HCT116 (cell line): ENCODE measurements around the gene PPFIA2. TPM values are rescaled to one million over a fixed set of nuclear protein-coding genes. Genes with fewer than 3 reads are reported as not detected.

ENCODE experiments used
- ATAC-seq: fragments of 200-7000 bp; cut with Tn5 transposase; 2 replicates; pipeline ENCODE4 v1.9.1; 2020; ENCODE audit warnings: mild to moderate bottlenecking, moderate library complexity
- BruUV-seq: library from RNA; stranded (reverse); fragments of 400-500 nt; replicated peaks from 2 replicates; lab custom pipeline; 2021; lab: Mats Ljungman, UMichigan
- CTCF ChIA-PET: fragments of 300-600 bp; sonication (Branson Sonifier 250); formaldehyde crosslinking; loops from one replicate; lab custom pipeline; 2021; ENCODE audit warnings: antibody characterized with exemption; lab: Charles Lee
- POLR2A ChIA-PET: fragments of 300-600, 350-600 bp; sonication (Branson Sonifier 250); formaldehyde crosslinking; loops from one replicate; lab custom pipeline; 2021; ENCODE audit warnings: antibody characterized with exemption; lab: Charles Lee
- RAD21 ChIA-PET, 2 experiments: fragments of 300-600 bp; sonication (Branson Sonifier 250); formaldehyde crosslinking; loops; one replicate each; lab custom pipeline; 2023; ENCODE audit warnings: low total read pairs in 2 of 2; ENCODE audit not compliant: uncharacterized antibody in 2 of 2, unreplicated experiment in 2 of 2, low non-redundant PET in 1 of 2; lab: Charles Lee
- DNase-seq: peaks from one replicate; pipeline ENCODE4 v3.0.0-alpha.2; 2010; ENCODE audit warnings: low read depth, low spot score
- H2AFZ ChIP-seq: fragments of 200-600 bp; shearing (Covaris generic), sonication (generic); 2 replicates; pipeline ENCODE4 v1.6.1; 2017; ENCODE audit warnings: low read depth, mixed run types, mixed read lengths, antibody characterized with exemption, low read length; ENCODE audit not compliant: poor library complexity, severe bottlenecking
- H3K27ac ChIP-seq: 2 replicates; pipeline ENCODE4 v1.5.1; 2012; ENCODE audit warnings: low read depth, low read length
- H3K27me3 ChIP-seq: fragments of 200-600 bp; sonication (generic); 2 replicates; pipeline ENCODE4 v1.6.1; 2016; ENCODE audit warnings: mixed run types, low read length, mixed read lengths; ENCODE audit not compliant: insufficient read depth
- H3K36me3 ChIP-seq, 2 experiments: fragments of 200-500 bp in 1 of 2; fragments of 200-600 bp in 1 of 2; sonication (Bioruptor generic) in 1 of 2; sonication (generic) in 1 of 2; 2 replicates each; pipeline versions ENCODE4 v1.5.1 to v1.6.1; 2014 to 2016; ENCODE audit warnings: low read length in 2 of 2, inconsistent platforms in 1 of 2, mixed read lengths in 1 of 2, mixed run types in 1 of 2; ENCODE audit not compliant: insufficient read depth in 2 of 2, control insufficient read depth in 1 of 2
- H3K4me1 ChIP-seq, 2 experiments: fragments of 200-600 bp in 1 of 2; sonication (generic) in 1 of 2; 2 replicates each; pipeline versions ENCODE4 v1.5.1 to v1.6.1; 2012 to 2017; ENCODE audit warnings: low read length in 2 of 2, inconsistent platforms in 1 of 2, mild to moderate bottlenecking in 1 of 2, mixed read lengths in 1 of 2, mixed run types in 1 of 2, moderate library complexity in 1 of 2; ENCODE audit not compliant: insufficient read depth in 2 of 2, control insufficient read depth in 1 of 2
- H3K4me2 ChIP-seq: fragments of 200-600 bp; sonication (generic); 2 replicates; pipeline ENCODE4 v1.6.1; 2017; ENCODE audit warnings: mixed run types, low read length, mixed read lengths
- H3K4me3 ChIP-seq, 2 experiments: fragments of 200-600 bp in 1 of 2; sonication (generic) in 1 of 2; replicated peaks in 1 of 2; 2 replicates each; pipeline ENCODE4 v1.5.1; 2011 to 2016; ENCODE audit warnings: low read length in 2 of 2, control low read depth in 1 of 2, low read depth in 1 of 2, mild to moderate bottlenecking in 1 of 2, mixed read lengths in 1 of 2, mixed run types in 1 of 2
- H3K79me2 ChIP-seq: fragments of 200-600 bp; sonication (generic); 2 replicates; pipeline ENCODE4 v1.6.1; 2017; ENCODE audit warnings: mild to moderate bottlenecking, mixed run types, low read length, moderate library complexity, mixed read lengths; ENCODE audit not compliant: insufficient read depth
- H3K9ac ChIP-seq: fragments of 200-600 bp; sonication (generic); 2 replicates; pipeline ENCODE4 v1.6.1; 2016; ENCODE audit warnings: low read length, mixed read lengths
- H3K9me2 ChIP-seq: fragments of 200-600 bp; sonication (generic), shearing (Covaris generic); 2 replicates; pipeline ENCODE4 v1.6.1; 2017; ENCODE audit warnings: mixed run types, mild to moderate bottlenecking, moderate library complexity; ENCODE audit not compliant: insufficient read depth
- H3K9me3 ChIP-seq, 2 experiments: fragments of 200-500 bp in 1 of 2; fragments of 200-600 bp in 1 of 2; sonication (Bioruptor generic) in 1 of 2; sonication (generic) in 1 of 2; 2 replicates each; pipeline ENCODE4 v1.6.1; 2014 to 2017; ENCODE audit warnings: low read length in 2 of 2, mixed read lengths in 2 of 2, inconsistent platforms in 1 of 2, low read depth in 1 of 2, mild to moderate bottlenecking in 1 of 2, mixed run types in 1 of 2, moderate library complexity in 1 of 2; ENCODE audit not compliant: control insufficient read depth in 1 of 2, insufficient read depth in 1 of 2
- H4K20me1 ChIP-seq: fragments of 200-600 bp; sonication (generic), shearing (Covaris generic); 2 replicates; pipeline ENCODE4 v1.6.1; 2017; ENCODE audit warnings: mixed run types, mild to moderate bottlenecking, moderate library complexity; ENCODE audit not compliant: insufficient read depth
- CEBPB ChIP-seq: IDR thresholded peaks from 2 replicates; pipeline ENCODE4 v1.6.1; 2012; ENCODE audit warnings: low read depth
- ELF1 ChIP-seq: IDR thresholded peaks from 2 replicates; pipeline ENCODE4 v1.6.1; 2012; ENCODE audit warnings: low read depth, borderline replicate concordance
- EZH2 ChIP-seq: fragments of 200-600 bp; sonication (generic); IDR thresholded peaks from 2 replicates; pipeline ENCODE4 v1.6.1; 2017; ENCODE audit warnings: antibody characterized with exemption, mixed run types
- POLR2A ChIP-seq: IDR thresholded peaks from 2 replicates; pipeline ENCODE4 v1.7.0; 2011; ENCODE audit warnings: borderline replicate concordance; ENCODE audit not compliant: insufficient read depth, insufficient read length; ENCODE audit errors: extremely low read depth
- SIN3A ChIP-seq: IDR thresholded peaks from 2 replicates; pipeline ENCODE4 v1.6.1; 2012; ENCODE audit warnings: low read depth
- SP1 ChIP-seq: IDR thresholded peaks from 2 replicates; pipeline ENCODE4 v1.6.1; 2012; ENCODE audit warnings: low read depth
- SRF ChIP-seq: IDR thresholded peaks from 2 replicates; pipeline ENCODE4 v1.6.1; 2012; ENCODE audit warnings: low read depth
- TCF7L2 ChIP-seq: IDR thresholded peaks from 2 replicates; pipeline ENCODE4 v1.7.0; 2011; ENCODE audit warnings: borderline replicate concordance, inconsistent platforms; ENCODE audit not compliant: insufficient read depth, insufficient read length; ENCODE audit errors: extremely low read depth
- ZFX ChIP-seq: fragments of 450-650 bp; IDR thresholded peaks from 2 replicates; pipeline ENCODE4 v1.6.1; 2017
- intact Hi-C: fragments of 100-400 bp; cut with micrococcal nuclease; formaldehyde crosslinking; loops from 2 replicates; pipeline ENCODE4 v1.10.0; 2022
- total RNA-seq: library from RNA; stranded (reverse); gene quantifications from one replicate; pipeline ENCODE4 v1.2.1, GENCODE V29; 2021; ENCODE audit not compliant: unreplicated experiment
- TF ChIP-seq, protein P1 (sequence below), 3 experiments: fragments of 200-600 bp in 1 of 3; sonication (generic) in 1 of 3; IDR thresholded peaks in 2 of 3; conservative IDR thresholded peaks in 1 of 3; 2 replicates each; pipeline ENCODE4 v1.5.1; 2012 to 2017; ENCODE audit warnings: low read depth in 2 of 3, low read length in 2 of 3, antibody characterized with exemption in 1 of 3, borderline replicate concordance in 1 of 3, control low read depth in 1 of 3, mild to moderate bottlenecking in 1 of 3, mixed read lengths in 1 of 3, mixed run types in 1 of 3, moderate library complexity in 1 of 3; ENCODE audit not compliant: insufficient read depth in 1 of 3
- TF ChIP-seq, protein P2 (sequence below): IDR thresholded peaks from 2 replicates; pipeline ENCODE4 v1.6.1; 2011; ENCODE audit warnings: mild to moderate bottlenecking, low read length, moderate library complexity; ENCODE audit not compliant: insufficient replicate concordance; ENCODE audit errors: extremely low read depth
- TF ChIP-seq, protein P3 (sequence below): IDR thresholded peaks from 2 replicates; pipeline ENCODE4 v1.6.1; 2012; ENCODE audit warnings: low read depth

PPFIA2 gene
- total RNA-seq, 1 experiment from 2014 or later = not detected

DNA sequence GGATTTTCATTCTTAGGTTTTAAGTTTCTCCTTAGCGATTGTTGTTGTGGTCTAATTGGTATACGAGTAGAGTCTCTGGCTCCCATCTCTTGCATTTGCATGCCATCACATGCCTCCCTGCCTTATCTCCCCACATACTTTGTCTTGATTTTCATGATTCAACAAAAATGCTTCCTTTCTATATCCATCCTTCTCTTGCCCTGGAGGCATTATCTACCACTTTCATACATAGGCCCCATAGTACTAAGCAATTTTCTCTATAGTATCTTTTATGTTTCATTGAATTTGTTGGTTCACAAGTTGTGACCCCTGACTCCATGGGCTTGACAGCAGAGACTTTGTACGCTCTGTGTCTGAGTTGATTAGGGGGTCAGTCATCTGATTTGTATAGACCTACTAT, 455.2 kb downstream of the PPFIA2 start:
- Histone ChIP-seq H3K4me1 (no peaks in the 10 kb centered on the region), H4K20me1 (no peaks in the 10 kb centered on the region), H3K27ac (no peak overlapping the region), H3K4me3 (no peak overlapping the region), H3K27me3 (peaks cover 7% of the 10 kb centered on the region), H3K9me2 (no peaks in the 10 kb centered on the region), H3K4me2 (no peak overlapping the region), H2AFZ (no peak overlapping the region), H3K79me2 (no peaks in the 10 kb centered on the region), H3K36me3 (no peaks in the 10 kb centered on the region), H3K9ac (no peak overlapping the region), H3K9me3 (no peaks in the 10 kb centered on the region)
- no TSS peak for BruUV-seq
- ATAC-seq (no peak), DNase-seq (no peak)
- POLR2A ChIA-PET = no interaction called here
- RAD21 ChIA-PET = no interaction called here
- CTCF ChIA-PET = no interaction called here
- TF ChIP-seq TCF7L2 = no peak
- TF ChIP-seq SP1 = no peak
- TF ChIP-seq, protein P1, sequence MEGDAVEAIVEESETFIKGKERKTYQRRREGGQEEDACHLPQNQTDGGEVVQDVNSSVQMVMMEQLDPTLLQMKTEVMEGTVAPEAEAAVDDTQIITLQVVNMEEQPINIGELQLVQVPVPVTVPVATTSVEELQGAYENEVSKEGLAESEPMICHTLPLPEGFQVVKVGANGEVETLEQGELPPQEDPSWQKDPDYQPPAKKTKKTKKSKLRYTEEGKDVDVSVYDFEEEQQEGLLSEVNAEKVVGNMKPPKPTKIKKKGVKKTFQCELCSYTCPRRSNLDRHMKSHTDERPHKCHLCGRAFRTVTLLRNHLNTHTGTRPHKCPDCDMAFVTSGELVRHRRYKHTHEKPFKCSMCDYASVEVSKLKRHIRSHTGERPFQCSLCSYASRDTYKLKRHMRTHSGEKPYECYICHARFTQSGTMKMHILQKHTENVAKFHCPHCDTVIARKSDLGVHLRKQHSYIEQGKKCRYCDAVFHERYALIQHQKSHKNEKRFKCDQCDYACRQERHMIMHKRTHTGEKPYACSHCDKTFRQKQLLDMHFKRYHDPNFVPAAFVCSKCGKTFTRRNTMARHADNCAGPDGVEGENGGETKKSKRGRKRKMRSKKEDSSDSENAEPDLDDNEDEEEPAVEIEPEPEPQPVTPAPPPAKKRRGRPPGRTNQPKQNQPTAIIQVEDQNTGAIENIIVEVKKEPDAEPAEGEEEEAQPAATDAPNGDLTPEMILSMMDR (IDR thresholded peaks at IDR 0.05 in 2 of 3, conservative IDR thresholded peaks at IDR 0.05 in 1 of 3; ENCODE audit: borderline replicate concordance in 1 of 3, insufficient read depth in 1 of 3, low read depth in 2 of 3, low read length in 2 of 3) = no peak
- TF ChIP-seq SIN3A = no peak
- TF ChIP-seq ELF1 = no peak
- TF ChIP-seq CEBPB = no peak
- no peak for TF ChIP-seq POLR2A
- TF ChIP-seq, protein P2, sequence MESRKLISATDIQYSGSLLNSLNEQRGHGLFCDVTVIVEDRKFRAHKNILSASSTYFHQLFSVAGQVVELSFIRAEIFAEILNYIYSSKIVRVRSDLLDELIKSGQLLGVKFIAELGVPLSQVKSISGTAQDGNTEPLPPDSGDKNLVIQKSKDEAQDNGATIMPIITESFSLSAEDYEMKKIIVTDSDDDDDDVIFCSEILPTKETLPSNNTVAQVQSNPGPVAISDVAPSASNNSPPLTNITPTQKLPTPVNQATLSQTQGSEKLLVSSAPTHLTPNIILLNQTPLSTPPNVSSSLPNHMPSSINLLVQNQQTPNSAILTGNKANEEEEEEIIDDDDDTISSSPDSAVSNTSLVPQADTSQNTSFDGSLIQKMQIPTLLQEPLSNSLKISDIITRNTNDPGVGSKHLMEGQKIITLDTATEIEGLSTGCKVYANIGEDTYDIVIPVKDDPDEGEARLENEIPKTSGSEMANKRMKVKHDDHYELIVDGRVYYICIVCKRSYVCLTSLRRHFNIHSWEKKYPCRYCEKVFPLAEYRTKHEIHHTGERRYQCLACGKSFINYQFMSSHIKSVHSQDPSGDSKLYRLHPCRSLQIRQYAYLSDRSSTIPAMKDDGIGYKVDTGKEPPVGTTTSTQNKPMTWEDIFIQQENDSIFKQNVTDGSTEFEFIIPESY = no peak
- TF ChIP-seq EZH2 = no peak
- no peak for TF ChIP-seq SRF
- no peak for TF ChIP-seq ZFX
- TF ChIP-seq, protein P3, sequence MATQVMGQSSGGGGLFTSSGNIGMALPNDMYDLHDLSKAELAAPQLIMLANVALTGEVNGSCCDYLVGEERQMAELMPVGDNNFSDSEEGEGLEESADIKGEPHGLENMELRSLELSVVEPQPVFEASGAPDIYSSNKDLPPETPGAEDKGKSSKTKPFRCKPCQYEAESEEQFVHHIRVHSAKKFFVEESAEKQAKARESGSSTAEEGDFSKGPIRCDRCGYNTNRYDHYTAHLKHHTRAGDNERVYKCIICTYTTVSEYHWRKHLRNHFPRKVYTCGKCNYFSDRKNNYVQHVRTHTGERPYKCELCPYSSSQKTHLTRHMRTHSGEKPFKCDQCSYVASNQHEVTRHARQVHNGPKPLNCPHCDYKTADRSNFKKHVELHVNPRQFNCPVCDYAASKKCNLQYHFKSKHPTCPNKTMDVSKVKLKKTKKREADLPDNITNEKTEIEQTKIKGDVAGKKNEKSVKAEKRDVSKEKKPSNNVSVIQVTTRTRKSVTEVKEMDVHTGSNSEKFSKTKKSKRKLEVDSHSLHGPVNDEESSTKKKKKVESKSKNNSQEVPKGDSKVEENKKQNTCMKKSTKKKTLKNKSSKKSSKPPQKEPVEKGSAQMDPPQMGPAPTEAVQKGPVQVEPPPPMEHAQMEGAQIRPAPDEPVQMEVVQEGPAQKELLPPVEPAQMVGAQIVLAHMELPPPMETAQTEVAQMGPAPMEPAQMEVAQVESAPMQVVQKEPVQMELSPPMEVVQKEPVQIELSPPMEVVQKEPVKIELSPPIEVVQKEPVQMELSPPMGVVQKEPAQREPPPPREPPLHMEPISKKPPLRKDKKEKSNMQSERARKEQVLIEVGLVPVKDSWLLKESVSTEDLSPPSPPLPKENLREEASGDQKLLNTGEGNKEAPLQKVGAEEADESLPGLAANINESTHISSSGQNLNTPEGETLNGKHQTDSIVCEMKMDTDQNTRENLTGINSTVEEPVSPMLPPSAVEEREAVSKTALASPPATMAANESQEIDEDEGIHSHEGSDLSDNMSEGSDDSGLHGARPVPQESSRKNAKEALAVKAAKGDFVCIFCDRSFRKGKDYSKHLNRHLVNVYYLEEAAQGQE = no peak
- TF ChIP-seq, all 23 proteins: peak for 0
- intact Hi-C loops = no loop called here
